Measurements from ENCODE around the gene DLD.

Gene DLD

DNA sequence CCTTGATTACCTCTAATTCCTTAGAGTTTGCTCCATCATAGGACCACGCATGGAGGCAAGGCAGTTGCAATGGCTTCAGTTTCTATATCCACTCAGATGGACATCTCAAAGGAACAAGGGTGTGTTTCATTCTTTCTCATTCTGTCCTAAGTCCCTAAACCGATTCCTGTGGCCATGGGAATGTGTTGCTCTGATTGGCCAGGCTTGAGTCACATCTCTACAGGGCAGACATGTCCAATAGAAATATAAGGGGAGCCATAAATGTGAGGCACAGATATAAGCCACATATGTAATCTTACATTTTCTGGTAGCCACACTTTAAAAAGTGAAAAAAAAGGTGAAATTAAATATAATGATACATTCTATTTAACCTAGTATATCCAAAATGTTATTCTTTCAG, 16.9 kb upstream of the DLD start:
- Histone ChIP-seq H3K27me3 (replicated peaks in 2 of 5; ENCODE audit: control insufficient read depth in 4 of 5, insufficient read depth in 5 of 5, low read length in 4 of 5) (no peaks in the 10 kb centered on the region), H3K36me3 (ENCODE audit: control insufficient read depth in 4 of 4, insufficient read depth in 4 of 4, low read length in 3 of 4) (no peaks in the 10 kb centered on the region), H3K27ac (ENCODE audit: insufficient read depth in 1 of 2, low read depth in 1 of 2, low read length in 2 of 2, poor library complexity in 1 of 2, severe bottlenecking in 2 of 2) (no peak overlapping the region), H3K4me1 (ENCODE audit: control extremely low read depth in 1 of 4, control insufficient read depth in 4 of 4, insufficient read depth in 4 of 4, low read length in 3 of 4) (peaks cover 4 to 25% (median 18%) of the 10 kb centered on the region in 4 experiments), H3K9me3 (ENCODE audit: control extremely low read depth in 1 of 5, control insufficient read depth in 4 of 5, insufficient read depth in 2 of 5, low read depth in 1 of 5, low read length in 4 of 5) (no peaks in the 10 kb centered on the region), H3K4me3 (ENCODE audit: control insufficient read depth in 1 of 7, extremely low read depth in 1 of 7, insufficient read depth in 4 of 7, low read depth in 2 of 7, low read length in 6 of 7) (no peak overlapping the region)
- ChIA-PET POLR2A (interaction anchor here (3.5 kb wide), 1 partner anchor 131 kb away, joined by 14 read pairs; the partner anchor contains the start of gene CBLL1), CTCF (interaction anchor here (1.0 to 11.2 kb wide), 4 partner anchors 28 to 411 kb away, joined by 3 to 148 read pairs (median 11); partner anchors contain the start of gene CBLL1)
- WGBS (ENCODE audit: insufficient coverage), result 100% methylated on average over 2 of the region's 2 CpGs
- no peak for DNase-seq

DNA sequence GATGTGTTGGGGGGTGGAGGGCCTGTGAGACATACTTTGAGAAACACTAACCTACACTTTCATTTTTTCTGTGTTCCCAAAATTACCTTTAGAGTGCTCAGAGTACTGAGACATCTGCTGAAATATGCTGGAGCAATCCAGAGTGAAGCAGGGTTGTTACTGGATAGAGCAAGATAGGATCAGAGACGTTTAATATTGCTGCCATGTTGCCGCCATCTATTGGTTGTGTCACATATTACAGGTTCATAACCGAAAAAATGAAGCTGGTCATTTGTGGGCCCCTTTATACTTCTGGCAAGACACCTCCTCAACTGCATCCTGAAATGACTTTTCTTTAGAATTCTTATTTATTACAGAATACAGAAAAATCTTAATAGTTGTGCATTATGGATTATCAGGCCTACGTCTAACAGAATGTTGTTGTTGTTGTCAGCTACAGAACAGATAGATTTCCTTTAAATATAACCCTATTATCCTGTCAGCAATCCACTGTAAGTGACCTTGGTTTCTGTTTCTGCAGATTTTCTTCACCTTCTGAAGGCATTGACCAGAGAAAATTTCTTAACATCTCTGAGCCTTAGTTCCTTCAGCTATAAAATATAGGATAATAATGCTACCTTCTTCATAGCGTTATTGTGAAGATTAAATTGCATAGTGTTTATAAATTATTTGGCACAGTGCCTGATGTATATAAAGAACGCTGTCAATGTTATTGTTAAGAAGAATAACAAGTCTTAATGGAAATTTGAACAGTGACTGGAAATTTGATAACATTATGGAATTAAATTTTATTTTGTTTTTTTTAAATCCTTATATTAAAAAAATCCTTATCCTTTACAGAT, 16.2 kb upstream of the DLD start:
- POLR2A ChIA-PET, result interaction anchor here (3.5 kb wide), 1 partner anchor 131 kb away, joined by 14 read pairs; the partner anchor contains the start of gene CBLL1
- no peak overlapping the region for H3K27ac ChIP-seq (ENCODE audit: insufficient read depth in 1 of 2, low read depth in 1 of 2, low read length in 2 of 2, poor library complexity in 1 of 2, severe bottlenecking in 2 of 2)
- WGBS (ENCODE audit: insufficient coverage), result 0% methylated on average over 2 of the region's 6 CpGs
- H3K4me3 ChIP-seq (ENCODE audit: control insufficient read depth in 1 of 7, extremely low read depth in 1 of 7, insufficient read depth in 4 of 7, low read depth in 2 of 7, low read length in 6 of 7), result no peak overlapping the region
- CTCF ChIA-PET, result interaction anchor here (0.5 to 11.2 kb wide), 13 partner anchors 9 to 679 kb away, joined by 3 to 148 read pairs (median 4); partner anchors contain the start of gene CBLL1
- no peaks in the 10 kb centered on the region for H3K36me3 ChIP-seq (ENCODE audit: control insufficient read depth in 4 of 4, insufficient read depth in 4 of 4, low read length in 3 of 4)
- H3K27me3 ChIP-seq (replicated peaks in 2 of 5; ENCODE audit: control insufficient read depth in 4 of 5, insufficient read depth in 5 of 5, low read length in 4 of 5), result no peaks in the 10 kb centered on the region
- H3K9me3 ChIP-seq (ENCODE audit: control extremely low read depth in 1 of 5, control insufficient read depth in 4 of 5, insufficient read depth in 2 of 5, low read depth in 1 of 5, low read length in 4 of 5), result no peaks in the 10 kb centered on the region
- H3K4me1 ChIP-seq (ENCODE audit: control extremely low read depth in 1 of 4, control insufficient read depth in 4 of 4, insufficient read depth in 4 of 4, low read length in 3 of 4), result peaks cover 4 to 28% (median 18%) of the 10 kb centered on the region in 4 experiments
- DNase-seq, result peak; percentile 70 to 73 (median 71)

DNA sequence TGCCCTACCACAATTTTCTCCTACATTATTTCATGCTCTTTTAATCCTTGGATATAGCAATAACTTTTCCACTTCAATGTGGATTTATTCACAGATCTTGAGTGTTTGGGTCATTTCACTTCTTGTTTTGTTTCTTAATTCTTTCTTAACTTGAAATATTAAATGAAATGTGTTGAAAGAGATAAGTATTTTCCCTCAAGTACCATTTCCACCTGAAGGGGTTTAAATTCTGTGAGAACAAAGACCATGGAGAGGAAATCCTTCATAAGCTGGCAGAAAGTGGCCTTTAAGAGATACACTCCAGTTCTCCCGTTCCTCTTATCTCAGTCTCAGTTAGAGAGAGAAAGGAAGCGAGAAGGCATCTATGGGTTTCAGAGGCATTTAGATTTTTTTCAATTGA, 14.1 kb upstream of the DLD start:
- Histone ChIP-seq H3K4me3 (ENCODE audit: control insufficient read depth in 1 of 7, extremely low read depth in 1 of 7, insufficient read depth in 4 of 7, low read depth in 2 of 7, low read length in 6 of 7) (peak overlapping the region in 2 of 7 experiments; percentile 28 to 29), H3K27me3 (replicated peaks in 2 of 5; ENCODE audit: control insufficient read depth in 4 of 5, insufficient read depth in 5 of 5, low read length in 4 of 5) (no peaks in the 10 kb centered on the region), H3K36me3 (ENCODE audit: control insufficient read depth in 4 of 4, insufficient read depth in 4 of 4, low read length in 3 of 4) (no peaks in the 10 kb centered on the region), H3K27ac (ENCODE audit: insufficient read depth in 1 of 2, low read depth in 1 of 2, low read length in 2 of 2, poor library complexity in 1 of 2, severe bottlenecking in 2 of 2) (no peak overlapping the region), H3K4me1 (ENCODE audit: control extremely low read depth in 1 of 4, control insufficient read depth in 4 of 4, insufficient read depth in 4 of 4, low read length in 3 of 4) (peaks cover 4 to 28% (median 18%) of the 10 kb centered on the region in 4 experiments), H3K9me3 (ENCODE audit: control extremely low read depth in 1 of 5, control insufficient read depth in 4 of 5, insufficient read depth in 2 of 5, low read depth in 1 of 5, low read length in 4 of 5) (no peaks in the 10 kb centered on the region)
- DNase-seq, result peak in 2 of 3 donors; percentile 39 to 54
- 7% methylated on average over 2 of the region's 2 CpGs for WGBS (ENCODE audit: insufficient coverage)
- POLR2A ChIA-PET, result interaction anchor here (0.6 to 3.5 kb wide), 2 partner anchors 133 to 869 kb away, joined by 5 to 14 read pairs; partner anchors contain the start of gene CBLL1
- CTCF ChIA-PET, result interaction anchor here (1.0 to 11.2 kb wide), 10 partner anchors 12 to 928 kb away, joined by 3 to 148 read pairs (median 3); partner anchors contain the start of genes CBLL1 and DLD

DNA sequence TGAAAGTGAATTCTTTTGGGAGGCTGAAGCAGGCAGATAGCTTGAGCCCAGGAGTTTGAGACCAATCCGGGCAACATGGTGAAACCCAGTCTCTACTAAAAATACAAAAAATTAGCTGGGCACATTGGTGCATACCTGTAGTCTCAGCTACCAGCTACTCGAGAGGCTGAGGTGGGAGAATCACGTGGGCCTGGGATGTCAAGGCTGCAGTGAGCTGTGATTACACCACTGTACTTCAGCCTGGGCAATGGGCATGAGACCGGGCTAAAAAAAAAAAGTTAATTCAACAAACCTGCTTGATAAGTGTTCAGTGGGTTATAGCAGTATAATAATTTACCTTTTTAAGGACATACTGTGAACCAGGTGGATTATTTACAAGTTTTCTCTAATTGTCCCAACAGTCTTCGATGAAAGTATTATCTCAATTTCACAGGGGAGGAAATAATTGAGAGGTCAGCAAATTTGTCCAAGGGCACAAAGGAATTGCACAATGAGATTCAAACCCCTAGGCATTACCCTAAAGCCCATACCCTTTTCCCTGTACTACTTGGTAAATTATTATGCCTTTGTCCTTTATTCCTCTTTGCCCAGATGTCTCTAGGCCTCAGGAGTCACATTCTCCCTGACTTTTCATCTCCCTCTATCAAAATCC, 13.1 kb upstream of the DLD start:
- Histone ChIP-seq H3K27me3 (replicated peaks in 2 of 5; ENCODE audit: control insufficient read depth in 4 of 5, insufficient read depth in 5 of 5, low read length in 4 of 5) (no peaks in the 10 kb centered on the region), H3K36me3 (ENCODE audit: control insufficient read depth in 4 of 4, insufficient read depth in 4 of 4, low read length in 3 of 4) (no peaks in the 10 kb centered on the region), H3K4me1 (ENCODE audit: control extremely low read depth in 1 of 4, control insufficient read depth in 4 of 4, insufficient read depth in 4 of 4, low read length in 3 of 4) (peaks cover 4 to 28% (median 18%) of the 10 kb centered on the region in 4 experiments), H3K27ac (ENCODE audit: insufficient read depth in 1 of 2, low read depth in 1 of 2, low read length in 2 of 2, poor library complexity in 1 of 2, severe bottlenecking in 2 of 2) (no peak overlapping the region), H3K4me3 (ENCODE audit: control insufficient read depth in 1 of 7, extremely low read depth in 1 of 7, insufficient read depth in 4 of 7, low read depth in 2 of 7, low read length in 6 of 7) (no peak overlapping the region), H3K9me3 (ENCODE audit: control extremely low read depth in 1 of 5, control insufficient read depth in 4 of 5, insufficient read depth in 2 of 5, low read depth in 1 of 5, low read length in 4 of 5) (no peaks in the 10 kb centered on the region)
- CTCF ChIA-PET, result interaction anchor here (0.7 to 11.2 kb wide), 9 partner anchors 11 to 929 kb away, joined by 3 to 148 read pairs (median 4); partner anchors contain the start of genes CBLL1 and DLD
- 97% methylated on average over 3 of the region's 5 CpGs for WGBS (ENCODE audit: insufficient coverage)
- DNase-seq, result no peak
- POLR2A ChIA-PET, result interaction anchor here (0.6 kb wide), 1 partner anchor 870 kb away, joined by 5 read pairs; no protein-coding TSS in a partner anchor

DNA sequence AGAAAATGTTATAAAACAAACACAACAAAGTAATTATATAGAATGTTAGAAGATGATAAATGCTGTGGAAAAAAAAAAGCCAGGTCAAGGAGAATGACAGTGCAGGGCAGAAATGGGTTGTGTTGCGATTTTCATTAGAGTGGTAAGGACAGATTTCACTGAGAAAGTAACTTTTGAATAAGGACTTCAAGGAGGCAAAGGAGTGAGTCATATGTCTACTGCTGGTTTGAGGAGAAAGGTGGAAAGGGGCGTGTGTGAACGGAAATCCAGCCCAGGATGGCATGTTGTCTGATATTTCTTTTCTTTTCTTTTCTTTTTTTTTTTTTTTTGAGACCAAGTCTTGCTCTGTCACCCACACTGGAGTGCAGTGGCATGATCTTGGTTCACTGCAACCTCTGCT, 12.3 kb upstream of the DLD start:
- Histone ChIP-seq H3K4me1 (ENCODE audit: control extremely low read depth in 1 of 4, control insufficient read depth in 4 of 4, insufficient read depth in 4 of 4, low read length in 3 of 4) (peaks cover 4 to 28% (median 18%) of the 10 kb centered on the region in 4 experiments), H3K9me3 (ENCODE audit: control extremely low read depth in 1 of 5, control insufficient read depth in 4 of 5, insufficient read depth in 2 of 5, low read depth in 1 of 5, low read length in 4 of 5) (no peaks in the 10 kb centered on the region), H3K36me3 (ENCODE audit: control insufficient read depth in 4 of 4, insufficient read depth in 4 of 4, low read length in 3 of 4) (no peaks in the 10 kb centered on the region), H3K27me3 (replicated peaks in 2 of 5; ENCODE audit: control insufficient read depth in 4 of 5, insufficient read depth in 5 of 5, low read length in 4 of 5) (no peaks in the 10 kb centered on the region), H3K27ac (ENCODE audit: insufficient read depth in 1 of 2, low read depth in 1 of 2, low read length in 2 of 2, poor library complexity in 1 of 2, severe bottlenecking in 2 of 2) (no peak overlapping the region), H3K4me3 (ENCODE audit: control insufficient read depth in 1 of 7, extremely low read depth in 1 of 7, insufficient read depth in 4 of 7, low read depth in 2 of 7, low read length in 6 of 7) (no peak overlapping the region)
- 100% methylated on average over 1 of the region's 3 CpGs for WGBS (ENCODE audit: insufficient coverage)
- CTCF ChIA-PET, result interaction anchor here (1.2 to 11.2 kb wide), 7 partner anchors 11 to 684 kb away, joined by 3 to 148 read pairs (median 10); partner anchors contain the start of genes CBLL1 and DLD
- POLR2A ChIA-PET, result no interaction called here
- no peak for DNase-seq

DNA sequence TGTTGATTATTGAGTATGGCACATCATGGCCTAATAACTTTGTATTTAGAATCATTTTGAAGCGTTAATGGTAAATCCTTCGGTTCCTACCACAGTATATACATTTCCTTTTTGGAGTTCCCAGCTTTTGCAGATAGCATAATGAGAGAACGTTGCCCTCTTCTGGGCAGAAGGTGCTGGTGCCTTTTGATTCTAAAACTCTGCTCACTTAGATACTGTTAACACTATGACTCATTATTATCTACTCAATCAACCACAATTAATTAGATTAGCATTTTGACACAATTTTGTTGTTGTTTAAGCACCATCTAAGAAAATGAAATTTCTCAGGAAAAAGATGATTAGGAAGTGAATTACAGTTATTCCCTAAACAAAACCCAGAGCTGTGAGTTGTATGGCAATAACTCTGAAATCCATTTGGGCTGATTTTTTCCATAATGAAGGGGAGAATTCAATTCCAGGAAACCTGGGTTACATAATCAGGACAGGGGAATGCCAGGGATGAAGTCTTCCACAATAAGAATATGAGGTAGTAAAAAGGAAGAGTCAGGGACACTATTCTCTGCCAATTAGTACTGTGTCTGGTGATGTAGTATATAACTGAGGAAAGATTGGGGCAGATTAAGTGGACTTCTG, 11.5 kb upstream of the DLD start:
- H3K9me3 ChIP-seq (ENCODE audit: control extremely low read depth in 1 of 5, control insufficient read depth in 4 of 5, insufficient read depth in 2 of 5, low read depth in 1 of 5, low read length in 4 of 5), result no peaks in the 10 kb centered on the region
- H3K4me1 ChIP-seq (ENCODE audit: control extremely low read depth in 1 of 4, control insufficient read depth in 4 of 4, insufficient read depth in 4 of 4, low read length in 3 of 4), result peaks cover 4 to 28% (median 18%) of the 10 kb centered on the region in 4 experiments
- ChIA-PET CTCF (interaction anchor here (0.8 to 11.2 kb wide), 12 partner anchors 10 to 685 kb away, joined by 3 to 148 read pairs (median 4); partner anchors contain the start of genes CBLL1 and DLD), POLR2A (no interaction called here)
- WGBS (ENCODE audit: insufficient coverage), result 0% methylated on average over 2 of the region's 3 CpGs
- H3K36me3 ChIP-seq (ENCODE audit: control insufficient read depth in 4 of 4, insufficient read depth in 4 of 4, low read length in 3 of 4), result no peaks in the 10 kb centered on the region
- no peak overlapping the region for H3K27ac ChIP-seq (ENCODE audit: insufficient read depth in 1 of 2, low read depth in 1 of 2, low read length in 2 of 2, poor library complexity in 1 of 2, severe bottlenecking in 2 of 2)
- no peaks in the 10 kb centered on the region for H3K27me3 ChIP-seq (replicated peaks in 2 of 5; ENCODE audit: control insufficient read depth in 4 of 5, insufficient read depth in 5 of 5, low read length in 4 of 5)
- H3K4me3 ChIP-seq (ENCODE audit: control insufficient read depth in 1 of 7, extremely low read depth in 1 of 7, insufficient read depth in 4 of 7, low read depth in 2 of 7, low read length in 6 of 7), result no peak overlapping the region
- peak; percentile 78 to 79 (median 78) for DNase-seq
